Smooth muscle cell (in vitro differentiated cells): ENCODE measurements around the gene HOXD3. TPM values are rescaled to one million over a fixed set of nuclear protein-coding genes. Genes with fewer than 3 reads are reported as not detected.

Experiments
- DNase-seq: peaks from one replicate; lab custom pipeline; 2025; ENCODE audit not compliant: unreplicated experiment; lab: John Stamatoyannopoulos, UW
- H2AFZ ChIP-seq: fragments of 200-600 bp; sonication (generic); 2 replicates; pipeline ENCODE4 v1.6.0; 2016; ENCODE audit warnings: antibody characterized with exemption, low read depth, mild to moderate bottlenecking
- H3F3A ChIP-seq: fragments of 200-600 bp; sonication (generic); 2 replicates; pipeline ENCODE4 v1.6.0; 2017; ENCODE audit warnings: antibody characterized with exemption, low read depth
- H3K27ac ChIP-seq: fragments of 200-600 bp; sonication (generic); 2 replicates; pipeline ENCODE4 v1.5.1; 2016; ENCODE audit warnings: low read depth, mild to moderate bottlenecking
- H3K27me3 ChIP-seq: fragments of 200-600 bp; sonication (generic); 2 replicates; pipeline ENCODE4 v1.6.1; 2016; ENCODE audit warnings: low read depth, mild to moderate bottlenecking
- H3K36me3 ChIP-seq: fragments of 200-600 bp; sonication (generic); 2 replicates; pipeline ENCODE4 v1.5.1; 2016; ENCODE audit warnings: low read depth
- H3K4me1 ChIP-seq: fragments of 200-600 bp; sonication (generic); 2 replicates; pipeline ENCODE4 v1.5.1; 2016; ENCODE audit warnings: low read depth
- H3K4me2 ChIP-seq: fragments of 200-600 bp; sonication (generic); 2 replicates; pipeline ENCODE4 v1.6.0; 2016; ENCODE audit warnings: mild to moderate bottlenecking
- H3K4me3 ChIP-seq: fragments of 200-600 bp; sonication (generic); 2 replicates; pipeline ENCODE4 v1.5.1; 2016; ENCODE audit warnings: mild to moderate bottlenecking
- H3K79me2 ChIP-seq: fragments of 200-600 bp; sonication (generic); 2 replicates; pipeline ENCODE4 v1.6.0; 2016; ENCODE audit warnings: low read depth, mild to moderate bottlenecking
- H3K9ac ChIP-seq: fragments of 200-600 bp; sonication (generic); 2 replicates; pipeline ENCODE4 v1.6.0; 2016; ENCODE audit warnings: low read depth
- H3K9me3 ChIP-seq: fragments of 200-600 bp; sonication (generic); replicated peaks from 2 replicates; pipeline ENCODE4 v1.5.1; 2016; ENCODE audit warnings: low read depth
- H4K20me1 ChIP-seq: fragments of 200-600 bp; sonication (generic); 2 replicates; pipeline ENCODE4 v1.6.0; 2016; ENCODE audit warnings: low read depth
- CTCF ChIP-seq: fragments of 200-600 bp; sonication (generic); IDR thresholded peaks from 2 replicates; pipeline ENCODE4 v1.5.1; 2017; ENCODE audit warnings: borderline replicate concordance, mild to moderate bottlenecking, antibody characterized with exemption; ENCODE audit not compliant: insufficient read depth, poor library complexity, severe bottlenecking
- WGBS: methylation state at CpG from one replicate; pipeline ENCODE4 v1.1.7; 2016; ENCODE audit warnings: low lambda C conversion rate; 5-methylcytosine and 5-hydroxymethylcytosine counted together
- polyA plus RNA-seq: library from polyadenylated mRNA; unstranded; fragments of >200 nt; fragmentation: Nextera tagmentation; extraction: Ambion mirVana; gene quantifications from 2 replicates; pipeline ENCODE4 v1.2.1, GENCODE V29; 2016
- total RNA-seq: library from RNA; depleted of rRNA; stranded (reverse); fragments of >200 nt; gene quantifications from 2 replicates; pipeline ENCODE4 v1.2.3, GENCODE V29; 2014

Gene HOXD3
- total and polyA plus RNA-seq, 2 experiments from 2014 or later: not detected

- 21% methylated on average over 31 of the region's 32 CpGs for WGBS
- TF ChIP-seq CTCF: no peak
- H3K4me1 ChIP-seq: no peaks in the 10 kb centered on the region
- no peak overlapping the region for H3K4me3 ChIP-seq
- H3F3A ChIP-seq: no peaks in the 10 kb centered on the region
- no peak overlapping the region for H3K27ac ChIP-seq
- DNase-seq: no peak
- no peaks in the 10 kb centered on the region for H3K9me3 ChIP-seq
- no peak overlapping the region for H3K9ac ChIP-seq
- H3K4me2 ChIP-seq: no peak overlapping the region
- peaks cover 100% of the 10 kb centered on the region for H3K27me3 ChIP-seq
- no peaks in the 10 kb centered on the region for H4K20me1 ChIP-seq
- no peaks in the 10 kb centered on the region for H3K36me3 ChIP-seq
- H3K79me2 ChIP-seq: no peaks in the 10 kb centered on the region
- H2AFZ ChIP-seq: no peak overlapping the region
Measured at GRCh38 chr2:176147210-176147799, 9.8 kb upstream of the HOXD3 start.

DNA sequence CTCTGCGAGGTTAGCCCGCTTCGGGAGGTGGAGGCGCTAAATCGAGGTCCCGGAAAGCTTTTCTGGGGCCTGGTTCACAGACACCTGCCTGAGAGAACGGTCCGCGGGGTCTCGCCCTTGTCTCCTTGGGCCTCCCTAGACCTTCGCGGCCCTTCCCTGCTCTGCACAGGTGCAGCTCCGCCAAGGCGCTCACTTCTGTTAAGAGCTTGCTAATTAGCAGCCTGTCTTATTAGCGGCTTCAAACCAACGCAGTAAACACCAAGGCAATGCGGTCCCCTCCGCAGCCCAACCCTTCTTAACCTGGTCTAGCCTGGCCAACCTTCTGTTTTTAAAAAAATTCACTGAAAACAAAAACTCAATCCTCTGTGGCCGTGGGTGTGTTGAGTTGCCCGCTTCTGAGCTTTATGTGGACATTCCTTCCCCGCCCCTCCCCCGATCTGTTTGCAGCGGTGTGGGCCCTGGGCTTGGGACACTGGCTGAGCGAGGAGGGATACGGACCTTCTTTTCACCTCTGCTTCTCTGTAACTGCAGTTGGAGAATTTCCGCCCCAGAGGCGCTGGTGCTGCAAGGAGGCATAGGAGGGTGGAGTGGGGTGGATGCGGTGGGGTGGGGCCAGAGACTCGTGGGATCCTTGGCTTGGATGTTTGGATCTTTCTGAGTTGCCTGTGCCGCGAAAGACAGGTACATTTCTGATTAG lies 9.2 kb upstream of the HOXD3 start:
- Histone ChIP-seq H3F3A (no peaks in the 10 kb centered on the region), H3K9me3 (no peaks in the 10 kb centered on the region), H3K27ac (no peak overlapping the region), H4K20me1 (no peaks in the 10 kb centered on the region), H3K4me2 (no peak overlapping the region), H3K27me3 (peaks cover 100% of the 10 kb centered on the region), H3K9ac (no peak overlapping the region), H2AFZ (no peak overlapping the region), H3K4me1 (no peaks in the 10 kb centered on the region), H3K36me3 (no peaks in the 10 kb centered on the region), H3K79me2 (no peaks in the 10 kb centered on the region), H3K4me3 (no peak overlapping the region)
- 8% methylated on average over 28 of the region's 31 CpGs for WGBS
- no peak for DNase-seq
- no peak for TF ChIP-seq CTCF

DNA sequence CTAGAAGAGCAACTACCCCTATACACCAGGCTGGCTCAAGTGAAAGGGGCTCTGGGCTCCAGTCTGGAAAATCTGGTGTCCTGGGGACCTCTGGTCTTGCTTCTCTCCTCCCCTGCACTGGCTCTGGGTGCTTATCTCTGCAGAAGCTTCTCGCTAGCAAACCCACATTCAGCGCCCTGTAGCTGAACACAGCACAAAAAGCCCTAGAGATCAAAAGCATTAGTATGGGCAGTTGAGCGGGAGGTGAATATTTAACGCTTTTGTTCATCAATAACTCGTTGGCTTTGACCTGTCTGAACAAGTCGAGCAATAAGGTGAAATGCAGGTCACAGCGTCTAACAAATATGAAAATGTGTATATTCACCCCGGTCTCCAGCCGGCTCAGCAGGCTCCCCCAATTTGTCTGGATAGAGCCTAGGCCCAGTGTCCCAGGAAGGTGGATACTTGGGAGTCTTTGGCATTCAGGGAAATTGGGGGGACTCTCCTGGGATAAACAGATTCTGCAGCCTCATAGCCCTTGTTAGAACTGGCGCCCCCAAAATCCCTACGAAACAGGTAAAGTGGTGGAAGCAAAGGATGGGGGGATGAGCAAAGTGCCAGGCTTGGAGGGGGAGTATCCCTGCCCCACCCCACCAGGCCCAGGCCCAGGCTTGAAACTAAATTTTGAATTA lies 8.2 kb upstream of the HOXD3 start:
- H3K4me3 ChIP-seq: no peak overlapping the region
- no peaks in the 10 kb centered on the region for H3K4me1 ChIP-seq
- WGBS: 35% methylated on average over 11 of the region's 11 CpGs
- H3K27ac ChIP-seq: no peak overlapping the region
- no peak for TF ChIP-seq CTCF
- H3K27me3 ChIP-seq: peaks cover 100% of the 10 kb centered on the region
- no peaks in the 10 kb centered on the region for H3F3A ChIP-seq
- no peaks in the 10 kb centered on the region for H4K20me1 ChIP-seq
- H3K9me3 ChIP-seq: no peaks in the 10 kb centered on the region
- H3K9ac ChIP-seq: no peak overlapping the region
- no peaks in the 10 kb centered on the region for H3K79me2 ChIP-seq
- no peak overlapping the region for H3K4me2 ChIP-seq
- H3K36me3 ChIP-seq: no peaks in the 10 kb centered on the region
- no peak for DNase-seq
- H2AFZ ChIP-seq: no peak overlapping the region
